ENCODE measurements around the gene FARP2. TPM values are rescaled to one million over a fixed set of nuclear protein-coding genes. Genes with fewer than 3 reads are reported as not detected.
"Not testable (repeated sequence)": the region's sequence is repeated elsewhere in the genome, so short reads cannot be mapped to it uniquely, and the experiment has no call there.

The FARP2 gene
- total RNA-seq, 4 donors from 2014 or later = 42.7 to 229 (median 93.2) TPM

DNA sequence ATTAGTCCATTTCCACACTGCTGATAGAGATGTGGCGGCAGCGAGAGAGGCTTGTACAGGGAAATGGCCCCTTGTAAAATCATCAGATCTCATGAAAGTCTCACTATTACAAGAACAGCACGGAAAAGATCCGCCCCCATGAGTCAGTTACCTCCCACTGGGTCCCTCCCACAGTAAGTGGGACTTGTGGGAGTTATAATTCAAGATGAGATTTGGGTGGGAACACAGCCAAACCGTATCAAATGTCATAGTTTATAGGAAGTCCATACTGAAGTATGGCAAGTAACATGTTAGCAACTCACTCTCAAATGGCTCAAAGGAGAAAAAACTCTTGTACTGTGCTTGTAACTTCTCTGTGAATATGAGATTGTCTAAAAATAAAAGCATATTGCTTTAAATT is 56.1 kb downstream of the FARP2 start:
- WGBS, 2 donors = 30 to 42% methylated on average over 5 of the region's 5 CpGs

DNA sequence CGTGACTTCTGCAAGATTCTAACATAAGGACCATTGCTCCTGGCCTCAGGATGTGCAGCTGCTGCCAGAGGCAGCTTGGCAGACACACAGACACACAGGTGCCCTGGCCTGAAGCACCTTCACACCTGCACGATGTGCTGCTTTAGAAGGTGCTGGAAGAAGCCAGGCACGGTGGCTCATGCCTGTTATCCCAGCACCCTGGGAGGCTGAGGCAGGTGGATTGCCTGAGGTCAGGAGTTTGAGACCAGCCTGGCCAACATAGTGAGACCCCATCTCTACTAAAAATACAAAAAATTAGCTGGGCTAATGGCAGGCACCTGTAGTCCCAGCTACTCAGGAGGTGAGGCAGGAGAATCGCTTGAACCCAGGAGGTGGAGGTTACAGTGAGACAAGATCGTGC is 57.4 kb downstream of the FARP2 start:
- H3K27ac ChIP-seq; H3K27me3 ChIP-seq; H3K9me3 ChIP-seq; DNase-seq (ENCODE audit: low spot score in 2 of 2); H3K4me3 ChIP-seq: not testable (repeated sequence)
- WGBS, 2 donors = 82 to 94% methylated on average over 5 of the region's 5 CpGs
- Histone ChIP-seq H3K36me3 (peaks cover 0 to 81% (median 0%) of the 10 kb centered on the region in 3 donors), H3K4me1 (peaks cover 0 to 16% (median 0%) of the 10 kb centered on the region in 4 donors)

More for the DNA sequence above, 56.1 kb downstream of the FARP2 start:
- Histone ChIP-seq H3K27me3 (no peaks in the 10 kb centered on the region), H3K36me3 (peaks cover 0 to 77% (median 0%) of the 10 kb centered on the region in 3 donors), H3K4me3 (no peak overlapping the region), H3K9me3 (no peaks in the 10 kb centered on the region), H3K27ac (peak overlapping the region in 2 of 4 donors; percentile 73 to 87), H3K4me1 (peaks cover 0 to 16% (median 0%) of the 10 kb centered on the region in 4 donors)
- TF ChIP-seq POLR2A (IDR thresholded peaks at IDR 0.05) (no peak), CTCF (IDR thresholded peaks at IDR 0.05) (no peak), EP300 (IDR thresholded peaks at IDR 0.05) (no peak)
- no peak for DNase-seq (ENCODE audit: low spot score in 2 of 2)

DNA sequence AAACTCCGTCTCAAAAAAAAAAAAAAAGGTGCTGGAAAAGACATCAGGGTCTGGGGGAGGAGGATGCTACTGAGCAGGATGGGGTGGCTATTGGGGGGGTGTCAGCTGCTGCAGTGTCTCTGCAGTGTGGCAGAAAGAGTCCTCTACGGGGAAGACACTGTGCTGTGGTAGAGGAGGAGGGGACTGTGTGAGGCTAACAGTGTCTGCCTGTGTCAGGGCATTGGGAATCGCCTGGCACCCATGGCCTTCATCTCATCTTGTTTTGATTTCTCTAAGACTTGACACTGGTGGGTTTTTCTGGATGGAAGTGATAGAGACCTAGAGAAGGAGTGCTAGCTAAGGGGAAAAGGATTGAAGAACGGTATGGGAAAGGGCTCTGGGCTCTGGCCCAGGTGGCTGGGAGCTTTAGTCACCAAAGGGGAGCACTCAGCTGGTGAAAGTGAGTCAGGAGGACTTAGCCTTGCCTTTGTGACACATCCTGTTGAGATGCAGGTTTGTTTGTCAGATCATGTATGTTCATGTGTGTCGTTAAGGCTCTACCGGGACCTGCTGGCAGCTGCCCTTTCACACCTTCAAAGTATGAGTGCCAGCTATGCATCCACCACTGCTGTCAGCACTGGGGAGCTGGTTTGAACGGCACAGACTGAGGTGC is 58.0 kb downstream of the FARP2 start:
- no peak for DNase-seq (ENCODE audit: low spot score in 2 of 2)
- TF ChIP-seq CTCF (IDR thresholded peaks at IDR 0.05) (no peak), POLR2A (IDR thresholded peaks at IDR 0.05) (no peak), EP300 (IDR thresholded peaks at IDR 0.05) (no peak)

GRCh38 chr2:241415196-241415595 is 59.1 kb downstream of the FARP2 start:
- Histone ChIP-seq H3K9me3 (no peaks in the 10 kb centered on the region), H3K4me3 (no peak overlapping the region), H3K27me3 (no peaks in the 10 kb centered on the region), H3K27ac (no peak overlapping the region), H3K4me1 (peaks cover 0 to 16% (median 0%) of the 10 kb centered on the region in 4 donors), H3K36me3 (peaks cover 0 to 97% (median 0%) of the 10 kb centered on the region in 3 donors)
- DNase-seq (ENCODE audit: low spot score in 2 of 2) = no peak
- no peak for TF ChIP-seq CTCF (IDR thresholded peaks at IDR 0.05)
- no peak for TF ChIP-seq EP300 (IDR thresholded peaks at IDR 0.05)
- TF ChIP-seq POLR2A (IDR thresholded peaks at IDR 0.05) = no peak
- WGBS, 2 donors = 78 to 83% methylated on average over 3 of the region's 3 CpGs

More for the DNA sequence above, 58.0 kb downstream of the FARP2 start:
- WGBS, 2 donors = 81 to 93% methylated on average over 7 of the region's 7 CpGs
- Histone ChIP-seq H3K4me3 (no peak overlapping the region), H3K9me3 (no peaks in the 10 kb centered on the region), H3K4me1 (peaks cover 0 to 16% (median 0%) of the 10 kb centered on the region in 4 donors), H3K27ac (no peak overlapping the region), H3K27me3 (no peaks in the 10 kb centered on the region), H3K36me3 (peaks cover 0 to 85% (median 0%) of the 10 kb centered on the region in 3 donors)

DNA sequence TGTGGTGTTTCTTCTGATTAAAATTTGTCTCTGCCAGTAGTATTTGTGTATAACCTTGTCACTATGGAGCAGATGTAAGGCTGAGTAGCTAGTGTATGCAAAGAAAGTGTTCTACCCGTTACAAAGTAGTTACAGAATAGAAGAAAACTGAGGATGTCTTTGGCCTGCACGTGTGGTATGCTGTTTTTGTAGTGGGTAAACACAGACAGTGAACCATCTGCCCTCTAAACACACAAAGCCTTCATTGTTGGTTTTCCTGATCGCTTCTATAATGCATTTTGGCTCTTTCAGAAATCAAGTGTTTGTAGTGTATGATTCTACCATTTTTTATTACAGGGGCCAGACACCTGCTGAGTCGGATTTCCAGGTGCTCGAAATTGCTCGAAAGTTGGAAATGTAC is 61.5 kb downstream of the FARP2 start:
- H3K9me3 ChIP-seq = peaks cover 0 to 1% (median 0%) of the 10 kb centered on the region in 4 donors
- 56 to 66% methylated on average over 6 of the region's 6 CpGs for WGBS, 2 donors
- peaks cover 0 to 98% (median 13%) of the 10 kb centered on the region in 3 donors for H3K36me3 ChIP-seq
- no peak for DNase-seq (ENCODE audit: low spot score in 2 of 2)
- no peak overlapping the region for H3K27ac ChIP-seq
- TF ChIP-seq CTCF (IDR thresholded peaks at IDR 0.05) (no peak), POLR2A (IDR thresholded peaks at IDR 0.05) (no peak), EP300 (IDR thresholded peaks at IDR 0.05) (no peak)
- H3K4me3 ChIP-seq = no peak overlapping the region
- H3K27me3 ChIP-seq = no peaks in the 10 kb centered on the region
- no peaks in the 10 kb centered on the region for H3K4me1 ChIP-seq
